ENCODE data around the gene SRSF4.

- TF ChIP-seq CTCF (IDR thresholded peaks at IDR 0.05; ENCODE audit: control extremely low read depth in 1 of 3, insufficient read depth in 1 of 3, low read depth in 1 of 3, low read length in 3 of 3) (no peak), POLR2A (IDR thresholded peaks at IDR 0.05; ENCODE audit: control extremely low read depth in 1 of 2, low read depth in 2 of 2, low read length in 2 of 2) (no peak), ASH2L (IDR thresholded peaks at IDR 0.05; ENCODE audit: low read length) (no peak), BRCA1 (IDR thresholded peaks at IDR 0.05; ENCODE audit: low read depth, low read length) (no peak), NRF1 (IDR thresholded peaks at IDR 0.05; ENCODE audit: low read depth, low read length) (no peak)
Observed at GRCh38 chr1:29172415-29172939, 9.2 kb downstream of the SRSF4 start.

Measured in H1 (cell line).